Stimulated activated naive CD8-positive, alpha-beta T cell treated with anti-CD3 and anti-CD28 coated beads, Interleukin-15, Interleukin-2, amounts not matched to agents 100 U/mL and 50 U/mL, for 24 hours (primary cell): ENCODE results near the gene DUXA.

ENCODE experiments used
- ATAC-seq: fragments of 150-1000 bp; cut with Tn5 transposase; one replicate; pipeline ENCODE4 v1.10.0; 2021
- DNase-seq: peaks from one replicate; pipeline ENCODE4 v3.0.0; 2021

Gene DUXA

GRCh38 chr19:57105976-57106721 is 61.1 kb downstream of the DUXA start:
- no peak for ATAC-seq
- no peak for DNase-seq
